HEK293 (cell line): ENCODE data around the gene RAD54L.

Source experiments
- GLIS1 ChIP-seq: fragments of 450-650 bp; formaldehyde crosslinking; IDR thresholded peaks from 2 replicates; pipeline ENCODE4 v1.5.1; 2016; ENCODE audit warnings: missing biosample characterization, missing genetic modification characterization
- HOXC10 ChIP-seq: sonication (generic); formaldehyde crosslinking; IDR thresholded peaks from 2 replicates; pipeline ENCODE4 v1.8.1; 2023; ENCODE audit warnings: mild to moderate bottlenecking, missing genetic modification reagents
- KLF17 ChIP-seq: fragments of 450-650 bp; formaldehyde crosslinking; IDR thresholded peaks from 2 replicates; pipeline ENCODE4 v1.5.1; 2016; ENCODE audit warnings: missing biosample characterization, missing genetic modification characterization
- PATZ1 ChIP-seq: fragments of 450-650 bp; formaldehyde crosslinking; IDR thresholded peaks from 2 replicates; pipeline ENCODE4 v1.5.1; 2016; ENCODE audit warnings: missing biosample characterization, missing genetic modification characterization
- RBAK ChIP-seq: fragments of 450-650 bp; formaldehyde crosslinking; IDR thresholded peaks from 2 replicates; pipeline ENCODE4 v1.5.1; 2016; ENCODE audit warnings: missing biosample characterization, missing genetic modification characterization
- SALL2 ChIP-seq: fragments of 450-650 bp; formaldehyde crosslinking; IDR thresholded peaks from 2 replicates; pipeline ENCODE4 v1.5.0; 2017; ENCODE audit warnings: missing biosample characterization, mild to moderate bottlenecking, missing genetic modification characterization, borderline replicate concordance
- SP2 ChIP-seq: fragments of 450-650 bp; formaldehyde crosslinking; IDR thresholded peaks from 2 replicates; pipeline ENCODE4 v1.5.1; 2016; ENCODE audit warnings: missing biosample characterization, missing genetic modification characterization
- ZBTB20 ChIP-seq: fragments of 450-650 bp; formaldehyde crosslinking; IDR thresholded peaks from 2 replicates; pipeline ENCODE4 v1.5.1; 2016; ENCODE audit warnings: missing biosample characterization, missing genetic modification characterization
- ZFP3 ChIP-seq: fragments of 450-650 bp; formaldehyde crosslinking; IDR thresholded peaks from 2 replicates; pipeline ENCODE4 v1.5.1; 2016; ENCODE audit warnings: low read depth, missing biosample characterization, missing genetic modification characterization
- ZFP37 ChIP-seq: fragments of 450-650 bp; formaldehyde crosslinking; IDR thresholded peaks from 2 replicates; pipeline ENCODE4 v1.5.1; 2016; ENCODE audit warnings: missing biosample characterization, missing genetic modification characterization
- ZNF132 ChIP-seq: fragments of 450-650 bp; formaldehyde crosslinking; IDR thresholded peaks from 2 replicates; pipeline ENCODE4 v1.5.1; 2017; ENCODE audit warnings: missing biosample characterization, missing genetic modification characterization, borderline replicate concordance
- ZNF155 ChIP-seq: fragments of 450-650 bp; formaldehyde crosslinking; IDR thresholded peaks from 2 replicates; pipeline ENCODE4 v1.5.1; 2016; ENCODE audit warnings: missing biosample characterization, missing genetic modification characterization
- ZNF2 ChIP-seq: fragments of 450-650 bp; formaldehyde crosslinking; IDR thresholded peaks from 2 replicates; pipeline ENCODE4 v1.5.1; 2016; ENCODE audit warnings: missing biosample characterization, missing genetic modification characterization
- ZNF202 ChIP-seq: fragments of 450-650 bp; formaldehyde crosslinking; IDR thresholded peaks from 2 replicates; pipeline ENCODE4 v1.5.1; 2016; ENCODE audit warnings: missing biosample characterization, missing genetic modification characterization, borderline replicate concordance
- ZNF280C ChIP-seq: fragments of 450-650 bp; formaldehyde crosslinking; IDR thresholded peaks from 2 replicates; pipeline ENCODE4 v1.5.1; 2016; ENCODE audit warnings: missing biosample characterization, missing genetic modification characterization
- ZNF335 ChIP-seq: fragments of 450-650 bp; formaldehyde crosslinking; conservative IDR thresholded peaks from 2 replicates; pipeline ENCODE4 v1.5.1; 2016; ENCODE audit warnings: missing biosample characterization, missing genetic modification characterization
- ZNF366 ChIP-seq: fragments of 450-650 bp; formaldehyde crosslinking; conservative IDR thresholded peaks from 2 replicates; pipeline ENCODE4 v1.5.1; 2016; ENCODE audit warnings: missing biosample characterization, missing genetic modification characterization
- ZNF449 ChIP-seq: fragments of 450-650 bp; formaldehyde crosslinking; IDR thresholded peaks from 2 replicates; pipeline ENCODE4 v1.5.1; 2017; ENCODE audit warnings: missing biosample characterization, mild to moderate bottlenecking, missing genetic modification characterization, moderate library complexity
- ZNF48 ChIP-seq: fragments of 450-650 bp; formaldehyde crosslinking; IDR thresholded peaks from 2 replicates; pipeline ENCODE4 v1.5.1; 2016; ENCODE audit warnings: missing biosample characterization, missing genetic modification characterization
- ZNF529 ChIP-seq: fragments of 450-650 bp; formaldehyde crosslinking; IDR thresholded peaks from 2 replicates; pipeline ENCODE4 v1.5.1; 2017; ENCODE audit warnings: missing genetic modification characterization, missing biosample characterization; ENCODE audit not compliant: insufficient replicate concordance
- ZNF600 ChIP-seq: fragments of 450-650 bp; formaldehyde crosslinking; IDR thresholded peaks from 2 replicates; pipeline ENCODE4 v1.5.1; 2016; ENCODE audit warnings: missing biosample characterization, missing genetic modification characterization
- ZNF621 ChIP-seq: fragments of 450-650 bp; formaldehyde crosslinking; IDR thresholded peaks from 2 replicates; pipeline ENCODE4 v1.5.1; 2017; ENCODE audit warnings: missing biosample characterization, missing genetic modification characterization
- ZNF626 ChIP-seq: fragments of 450-650 bp; sonication (Bioruptor Pico); formaldehyde crosslinking; IDR thresholded peaks from 2 replicates; pipeline ENCODE4 v1.5.1; 2018; ENCODE audit warnings: missing biosample characterization, missing genetic modification characterization, inconsistent platforms
- ZNF639 ChIP-seq: fragments of 450-650 bp; formaldehyde crosslinking; IDR thresholded peaks from 2 replicates; pipeline ENCODE4 v1.5.1; 2016; ENCODE audit warnings: missing biosample characterization, missing genetic modification characterization
- ZNF692 ChIP-seq: fragments of 450-650 bp; formaldehyde crosslinking; IDR thresholded peaks from 2 replicates; pipeline ENCODE4 v1.5.1; 2016; ENCODE audit warnings: missing biosample characterization, missing genetic modification characterization
- ZNF747 ChIP-seq: fragments of 450-650 bp; formaldehyde crosslinking; IDR thresholded peaks from 2 replicates; pipeline ENCODE4 v1.5.1; 2016; ENCODE audit warnings: missing biosample characterization, missing genetic modification characterization
- ZNF830 ChIP-seq: fragments of 450-650 bp; IDR thresholded peaks from 2 replicates; pipeline ENCODE4 v1.5.0; 2018; ENCODE audit warnings: missing biosample characterization, missing genetic modification characterization, low read depth, mild to moderate bottlenecking, moderate library complexity
- ZSCAN18 ChIP-seq: fragments of 450-650 bp; formaldehyde crosslinking; IDR thresholded peaks from 2 replicates; pipeline ENCODE4 v1.5.1; 2016; ENCODE audit warnings: missing biosample characterization, missing genetic modification characterization

Gene RAD54L

GRCh38 chr1:46303038-46303871 is 55.7 kb downstream of the RAD54L start, which contains the start of the genes LRRC41 and UQCRH (continued):
- TF ChIP-seq ZNF366 (no peak), ZSCAN18 (tag by site-specific recombination) (0 out of 2 replicates have a peak, but pooled peaks have one; percentile 39), ZFP37 (tag by site-specific recombination) (0 out of 2 replicates have a peak, but pooled peaks have one; percentile 29), PATZ1 (peak; percentile 69), ZNF48 (tag by site-specific recombination) (no peak), ZNF280C (tag by site-specific recombination) (no peak), ZNF2 (0 out of 2 replicates have a peak, but pooled peaks have one; percentile 12), ZNF830 (tag by site-specific recombination) (no peak), HOXC10 (no peak), ZNF626 (no peak), ZNF600 (tag by site-specific recombination) (peak; percentile 86), SP2 (peak; percentile 60), ZNF155 (tag by site-specific recombination) (no peak), SALL2 (no peak), ZNF529 (tag by site-specific recombination) (no peak), KLF17 (tag by site-specific recombination) (0 out of 2 replicates have a peak, but pooled peaks have one; percentile 26), ZNF747 (tag by site-specific recombination) (no peak), RBAK (tag by site-specific recombination) (no peak), ZNF202 (tag by site-specific recombination) (no peak), GLIS1 (no peak), ZFP3 (tag by site-specific recombination) (no peak), ZNF639 (peak; percentile 93), ZNF335 (tag by site-specific recombination) (peak; percentile 99), ZBTB20 (tag by site-specific recombination) (peak; percentile 70; the same call in 1 of the 2 replicates), ZNF692 (peak; percentile 19), ZNF621 (tag by site-specific recombination) (no peak), ZNF449 (tag by site-specific recombination) (0 out of 2 replicates have a peak, but pooled peaks have one; percentile 23), ZNF132 (tag by site-specific recombination) (no peak)
